ENCODE measurements around the gene CDYL2. TPM values are rescaled to one million over a fixed set of nuclear protein-coding genes. Genes with fewer than 3 reads are reported as not detected.

CDYL2 gene
- polyA plus RNA-seq, 1 of the 3 experiments (the other 2 are of a cell fraction): 0.03 TPM

GRCh38 chr16:80622007-80622406 lies 182.4 kb downstream of the CDYL2 start:
- Histone ChIP-seq H4K20me1 (ENCODE audit: insufficient read depth) (no peaks in the 10 kb centered on the region), H3K27ac (ENCODE audit: low read depth in 2 of 2, low read length in 1 of 2) (no peak overlapping the region), H3K4me1 (ENCODE audit: control insufficient read depth in 1 of 2, insufficient read depth in 2 of 2, low read depth in 1 of 2, low read length in 1 of 2) (no peaks in the 10 kb centered on the region), H3F3A (replicated peaks; ENCODE audit: insufficient read depth) (no peaks in the 10 kb centered on the region), H3K4me2 (no peak overlapping the region), H3K4me3 (ENCODE audit: low read depth in 2 of 2, low read length in 1 of 2) (no peak overlapping the region), H3K9me2 (no peaks in the 10 kb centered on the region), H3K79me2 (ENCODE audit: insufficient read depth) (no peaks in the 10 kb centered on the region), H3K36me3 (replicated peaks in 1 of 2; ENCODE audit: control insufficient read depth in 1 of 2, insufficient read depth in 2 of 2, low read length in 1 of 2) (no peaks in the 10 kb centered on the region), H3K27me3 (ENCODE audit: insufficient read depth) (no peaks in the 10 kb centered on the region), H3K9ac (no peak overlapping the region), H2AFZ (ENCODE audit: low read depth) (no peak overlapping the region), H3K9me3 (no peaks in the 10 kb centered on the region)
- CTCF ChIA-PET: no interaction called here
- POLR2A ChIA-PET: no interaction called here
- DNase-seq: no peak
- WGBS (ENCODE audit: low lambda C conversion rate): 12% methylated on average over 3 of the region's 3 CpGs
- TF ChIP-seq NRF1 (IDR thresholded peaks at IDR 0.05; ENCODE audit: low read depth, low read length): no peak
- no peak for TF ChIP-seq FOXM1 (IDR thresholded peaks at IDR 0.05; ENCODE audit: low read depth)
- no peak for TF ChIP-seq EZH2phosphoT487 (IDR thresholded peaks at IDR 0.05; ENCODE audit: borderline replicate concordance, low read depth)

GRCh38 chr16:80620736-80621605 lies 183.4 kb downstream of the CDYL2 start:
- H3K9ac ChIP-seq: no peak overlapping the region
- TF ChIP-seq IRF3 (IDR thresholded peaks at IDR 0.05; ENCODE audit: low read depth, low read length) (no peak), NFIC (IDR thresholded peaks at IDR 0.05; ENCODE audit: borderline replicate concordance) (no peak), EZH2phosphoT487 (IDR thresholded peaks at IDR 0.05; ENCODE audit: borderline replicate concordance, low read depth) (no peak), CTCF (IDR thresholded peaks at IDR 0.05) (no peak), FOSL2 (IDR thresholded peaks at IDR 0.05; ENCODE audit: borderline replicate concordance, low read depth) (no peak), POLR2AphosphoS5 (IDR thresholded peaks at IDR 0.05; ENCODE audit: low read depth, low read length) (no peak)
- H3K79me2 ChIP-seq (ENCODE audit: insufficient read depth): no peaks in the 10 kb centered on the region
- H2AFZ ChIP-seq (ENCODE audit: low read depth): no peak overlapping the region
- 55% methylated on average over 11 of the region's 17 CpGs for WGBS (ENCODE audit: low lambda C conversion rate)
- H3K4me3 ChIP-seq (ENCODE audit: low read depth in 2 of 2, low read length in 1 of 2): no peak overlapping the region
- POLR2A ChIA-PET: no interaction called here
- no peaks in the 10 kb centered on the region for H4K20me1 ChIP-seq (ENCODE audit: insufficient read depth)
- H3K4me1 ChIP-seq (ENCODE audit: control insufficient read depth in 1 of 2, insufficient read depth in 2 of 2, low read depth in 1 of 2, low read length in 1 of 2): no peaks in the 10 kb centered on the region
- H3F3A ChIP-seq (replicated peaks; ENCODE audit: insufficient read depth): no peaks in the 10 kb centered on the region
- no peak for DNase-seq
- no peak overlapping the region for H3K4me2 ChIP-seq
- no peaks in the 10 kb centered on the region for H3K9me2 ChIP-seq
- H3K36me3 ChIP-seq (replicated peaks in 1 of 2; ENCODE audit: control insufficient read depth in 1 of 2, insufficient read depth in 2 of 2, low read length in 1 of 2): no peaks in the 10 kb centered on the region
- no peak overlapping the region for H3K27ac ChIP-seq (ENCODE audit: low read depth in 2 of 2, low read length in 1 of 2)
- H3K27me3 ChIP-seq (ENCODE audit: insufficient read depth): no peaks in the 10 kb centered on the region
- no peaks in the 10 kb centered on the region for H3K9me3 ChIP-seq
- CTCF ChIA-PET: no interaction called here
